Ishikawa (cell line): ENCODE measurements around the gene FBXO31.

Experiments used
- CEBPB ChIP-seq: IDR thresholded peaks from 2 replicates; pipeline ENCODE4 v1.6.1; 2012
- CREB1 ChIP-seq: IDR thresholded peaks from 2 replicates; pipeline ENCODE4 v1.6.1; 2012; ENCODE audit warnings: low read depth
- EGR1 ChIP-seq: IDR thresholded peaks from 2 replicates; pipeline ENCODE4 v1.6.1; 2012
- EP300 ChIP-seq: IDR thresholded peaks from 2 replicates; pipeline ENCODE4 v1.6.1; 2012; ENCODE audit warnings: borderline replicate concordance
- NFIC ChIP-seq: IDR thresholded peaks from 2 replicates; pipeline ENCODE4 v1.6.1; 2012
- RAD21 ChIP-seq: IDR thresholded peaks from 2 replicates; pipeline ENCODE4 v1.6.1; 2012; ENCODE audit warnings: low read depth
- TAF1 ChIP-seq: IDR thresholded peaks from 2 replicates; pipeline ENCODE4 v1.6.1; 2012; ENCODE audit warnings: low read depth, mild to moderate bottlenecking
- USF1 ChIP-seq: IDR thresholded peaks from 2 replicates; pipeline ENCODE4 v1.6.1; 2012
- YY1 ChIP-seq: IDR thresholded peaks from 2 replicates; pipeline ENCODE4 v1.6.1; 2012; ENCODE audit warnings: low read depth
- TF ChIP-seq, protein P1 (sequence below): IDR thresholded peaks from 2 replicates; pipeline ENCODE4 v1.6.1; 2012

DNA sequence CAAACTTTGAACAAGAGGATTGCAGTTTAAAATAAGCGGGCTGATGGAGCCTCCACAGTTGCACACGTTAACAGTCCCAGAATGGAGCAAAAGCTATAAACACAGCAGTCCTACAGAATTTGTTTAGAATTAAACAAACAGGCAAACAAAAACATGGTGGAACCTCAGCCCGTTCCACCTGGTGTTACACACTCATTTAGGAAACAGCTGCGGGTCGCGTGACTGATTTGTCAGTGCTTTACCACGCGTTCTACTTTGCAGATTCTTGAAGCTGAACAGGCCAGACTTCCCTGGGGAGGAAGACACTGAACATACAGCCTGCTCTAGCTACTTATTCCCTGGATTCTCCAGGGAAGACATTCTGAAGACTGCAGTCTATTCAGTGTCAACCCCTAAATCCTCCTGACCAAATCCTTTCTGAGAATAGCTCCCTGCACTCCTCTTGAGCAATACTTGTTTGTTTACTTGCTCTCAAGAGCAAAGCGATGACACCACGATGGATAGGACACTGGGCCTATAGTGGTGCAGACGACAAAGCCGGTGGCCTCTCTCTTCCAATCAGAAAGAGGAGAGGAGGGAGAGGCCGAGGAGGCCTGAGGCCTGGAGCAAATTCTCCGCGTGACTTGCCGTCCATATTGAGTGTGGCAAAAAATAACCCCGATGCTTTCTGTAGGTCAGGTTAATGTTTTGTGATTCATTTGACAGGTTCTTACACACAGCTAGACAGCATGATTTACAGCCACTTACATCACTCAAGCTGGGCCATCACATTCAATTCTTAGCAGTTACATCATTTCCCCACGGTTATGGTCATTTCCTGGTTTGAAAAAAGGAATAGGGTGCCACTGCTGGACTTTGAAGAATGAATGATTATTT is 4.6 kb upstream of the FBXO31 start:
- TF ChIP-seq RAD21 = no peak
- peak; percentile 42; the same call in 1 of the 2 replicates for TF ChIP-seq EP300
- TF ChIP-seq CEBPB = peak; percentile 97
- TF ChIP-seq YY1 = peak; percentile 99
- TF ChIP-seq TAF1 = 0 out of 2 replicates have a peak, but pooled peaks have one; percentile 41
- TF ChIP-seq USF1 = peak; percentile 89
- TF ChIP-seq CREB1 = peak; percentile 79
- TF ChIP-seq, protein P1, sequence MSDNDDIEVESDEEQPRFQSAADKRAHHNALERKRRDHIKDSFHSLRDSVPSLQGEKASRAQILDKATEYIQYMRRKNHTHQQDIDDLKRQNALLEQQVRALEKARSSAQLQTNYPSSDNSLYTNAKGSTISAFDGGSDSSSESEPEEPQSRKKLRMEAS = peak; percentile 78
- peak; percentile 17; the same call in 1 of the 2 replicates for TF ChIP-seq NFIC
- TF ChIP-seq EGR1 = peak; percentile 78; the same call in 1 of the 2 replicates
